ENCODE data around the gene FLT4. TPM values are rescaled to one million over a fixed set of nuclear protein-coding genes. Genes with fewer than 3 reads are reported as not detected.

FLT4 gene
- total and polyA plus RNA-seq, 4 donors = 12.6 to 42.1 (median 25.3) TPM

- no peak overlapping the region for H3K4me3 ChIP-seq
- H3K36me3 ChIP-seq (ENCODE audit: control insufficient read depth in 4 of 4, insufficient read depth in 4 of 4, low read length in 4 of 4) = no peaks in the 10 kb centered on the region
- no peak for DNase-seq
- peaks cover 0 to 4% (median 1%) of the 10 kb centered on the region in 4 donors for H3K9me3 ChIP-seq (ENCODE audit: control insufficient read depth in 4 of 4, insufficient read depth in 3 of 4, low read length in 3 of 4)
- no peak for ATAC-seq (ENCODE audit: insufficient read depth, low FRiP score)
- no peak for TF ChIP-seq CTCF (IDR thresholded peaks at IDR 0.05; ENCODE audit: control extremely low read depth, extremely low read depth)
- 78 to 85% methylated on average over 3 of the region's 3 CpGs for WGBS, 2 donors
- no peak overlapping the region for H3K27ac ChIP-seq (ENCODE audit: low read depth in 1 of 2, low read length in 1 of 2)
- H3K4me1 ChIP-seq (ENCODE audit: control insufficient read depth in 5 of 5, insufficient read depth in 5 of 5, low read length in 5 of 5) = peaks cover 0 to 21% (median 0%) of the 10 kb centered on the region in 5 donors
- peaks cover 0 to 10% (median 3%) of the 10 kb centered on the region in 3 donors for H3K27me3 ChIP-seq (ENCODE audit: control insufficient read depth in 3 of 3, insufficient read depth in 3 of 3, low read length in 2 of 3)
- no peak overlapping the region for H3K9ac ChIP-seq (ENCODE audit: insufficient read depth in 1 of 2, low read length in 2 of 2)
These were observed 43.0 kb upstream of the FLT4 start for GRCh38 chr5:180692429-180692828.

- Histone ChIP-seq H3K4me3 (no peak overlapping the region), H3K27me3 (ENCODE audit: control insufficient read depth in 3 of 3, insufficient read depth in 3 of 3, low read length in 2 of 3) (peaks cover 0 to 10% (median 3%) of the 10 kb centered on the region in 3 donors), H3K36me3 (ENCODE audit: control insufficient read depth in 4 of 4, insufficient read depth in 4 of 4, low read length in 4 of 4) (no peaks in the 10 kb centered on the region), H3K9ac (ENCODE audit: insufficient read depth in 1 of 2, low read length in 2 of 2) (no peak overlapping the region), H3K27ac (ENCODE audit: low read depth in 1 of 2, low read length in 1 of 2) (no peak overlapping the region), H3K4me1 (ENCODE audit: control insufficient read depth in 5 of 5, insufficient read depth in 5 of 5, low read length in 5 of 5) (peaks cover 0 to 21% (median 0%) of the 10 kb centered on the region in 5 donors), H3K9me3 (ENCODE audit: control insufficient read depth in 4 of 4, insufficient read depth in 3 of 4, low read length in 3 of 4) (peaks cover 0 to 2% (median 0%) of the 10 kb centered on the region in 4 donors)
- DNase-seq (no peak), ATAC-seq (ENCODE audit: insufficient read depth, low FRiP score) (no peak)
- no peak for TF ChIP-seq CTCF (IDR thresholded peaks at IDR 0.05; ENCODE audit: control extremely low read depth, extremely low read depth)
- 76 to 79% methylated on average over 6 of the region's 6 CpGs for WGBS, 2 donors
These were observed 41.6 kb upstream of the FLT4 start for GRCh38 chr5:180691046-180691445.

- Histone ChIP-seq H3K27me3 (ENCODE audit: control insufficient read depth in 3 of 3, insufficient read depth in 3 of 3, low read length in 2 of 3) (peaks cover 0 to 13% (median 3%) of the 10 kb centered on the region in 3 donors), H3K27ac (ENCODE audit: low read depth in 1 of 2, low read length in 1 of 2) (no peak overlapping the region), H3K9me3 (ENCODE audit: control insufficient read depth in 4 of 4, insufficient read depth in 3 of 4, low read length in 3 of 4) (peaks cover 0 to 2% (median 0%) of the 10 kb centered on the region in 4 donors), H3K4me1 (ENCODE audit: control insufficient read depth in 5 of 5, insufficient read depth in 5 of 5, low read length in 5 of 5) (peaks cover 0 to 21% (median 0%) of the 10 kb centered on the region in 5 donors), H3K36me3 (ENCODE audit: control insufficient read depth in 4 of 4, insufficient read depth in 4 of 4, low read length in 4 of 4) (no peaks in the 10 kb centered on the region), H3K4me3 (no peak overlapping the region), H3K9ac (ENCODE audit: insufficient read depth in 1 of 2, low read length in 2 of 2) (peak overlapping the region in 1 of 2 donors; percentile 8)
- TF ChIP-seq CTCF (IDR thresholded peaks at IDR 0.05; ENCODE audit: control extremely low read depth, extremely low read depth) = no peak
- DNase-seq (no peak), ATAC-seq (ENCODE audit: insufficient read depth, low FRiP score) (no peak)
- 73 to 83% methylated on average over 6 of the region's 6 CpGs for WGBS, 2 donors
These were observed 41.2 kb upstream of the FLT4 start for GRCh38 chr5:180690562-180690961.

- no peak overlapping the region for H3K27ac ChIP-seq (ENCODE audit: low read depth in 1 of 2, low read length in 1 of 2)
- peak overlapping the region in 1 of 2 donors; percentile 28 for H3K9ac ChIP-seq (ENCODE audit: insufficient read depth in 1 of 2, low read length in 2 of 2)
- ATAC-seq (ENCODE audit: insufficient read depth, low FRiP score) (no peak), DNase-seq (peak in 2 of 3 donors; percentile 57 to 61)
- peaks cover 0 to 21% (median 0%) of the 10 kb centered on the region in 5 donors for H3K4me1 ChIP-seq (ENCODE audit: control insufficient read depth in 5 of 5, insufficient read depth in 5 of 5, low read length in 5 of 5)
- no peak for TF ChIP-seq CTCF (IDR thresholded peaks at IDR 0.05; ENCODE audit: control extremely low read depth, extremely low read depth)
- WGBS, 2 donors = 69 to 76% methylated on average over 7 of the region's 7 CpGs
- no peak overlapping the region for H3K4me3 ChIP-seq
- H3K27me3 ChIP-seq (ENCODE audit: control insufficient read depth in 3 of 3, insufficient read depth in 3 of 3, low read length in 2 of 3) = peaks cover 0 to 17% (median 3%) of the 10 kb centered on the region in 3 donors
- no peaks in the 10 kb centered on the region for H3K36me3 ChIP-seq (ENCODE audit: control insufficient read depth in 4 of 4, insufficient read depth in 4 of 4, low read length in 4 of 4)
- H3K9me3 ChIP-seq (ENCODE audit: control insufficient read depth in 4 of 4, insufficient read depth in 3 of 4, low read length in 3 of 4) = peaks cover 0 to 2% (median 0%) of the 10 kb centered on the region in 4 donors
These were observed 40.4 kb upstream of the FLT4 start for GRCh38 chr5:180689775-180690174.
